ENCODE data around the gene ARHGAP10.

DNA sequence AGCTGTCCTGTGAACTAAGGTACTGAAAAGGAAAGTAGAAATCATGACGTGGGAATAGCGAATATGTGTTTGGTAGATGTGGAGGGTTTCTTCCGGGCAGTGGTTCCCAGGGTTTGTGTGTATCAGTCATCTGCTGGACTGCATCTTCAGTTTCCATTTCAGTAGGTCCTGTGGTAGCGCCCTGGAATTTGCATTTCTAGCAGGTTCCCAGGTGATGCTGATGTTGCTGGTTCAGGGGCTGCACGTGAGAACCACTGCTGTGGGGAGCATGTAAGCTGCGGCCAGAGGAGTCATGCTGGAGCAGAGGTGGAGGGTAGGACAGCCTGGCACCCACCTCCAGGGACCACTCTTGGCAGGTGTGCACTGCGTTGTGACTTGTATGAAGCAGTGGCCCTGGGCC lies 47.1 kb downstream of the ARHGAP10 start:
- no peak for TF ChIP-seq CTCF (IDR thresholded peaks at IDR 0.05)
- no peak for TF ChIP-seq POLR2A (IDR thresholded peaks at IDR 0.05)
- no peak for TF ChIP-seq EP300 (IDR thresholded peaks at IDR 0.05)
- TF ChIP-seq POLR2AphosphoS5 (IDR thresholded peaks at IDR 0.05), result no peak

All from gastroesophageal sphincter (tissue), 3 donors.